Measurements from ENCODE around the gene CTXND2.

DNA sequence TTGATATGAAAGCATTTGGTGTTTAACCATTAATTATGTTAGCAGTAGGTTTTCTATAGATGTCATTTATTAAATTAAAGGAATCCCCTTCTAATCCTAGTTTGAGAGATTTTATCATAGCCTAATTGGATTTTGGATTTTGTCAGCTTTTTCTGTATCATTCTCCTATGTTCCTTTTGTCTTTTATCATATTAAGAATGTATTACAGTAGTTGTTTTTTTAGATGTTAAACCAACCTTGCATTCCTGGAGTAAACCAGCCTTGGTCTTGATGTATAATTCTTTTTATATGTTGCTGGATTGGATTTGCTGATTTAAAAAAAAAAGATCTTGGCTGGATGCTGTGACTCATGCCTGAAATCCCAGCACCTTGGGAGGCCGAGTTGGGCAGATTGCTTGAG lies 44.8 kb downstream of the CTXND2 start:
- TF ChIP-seq, protein P1, sequence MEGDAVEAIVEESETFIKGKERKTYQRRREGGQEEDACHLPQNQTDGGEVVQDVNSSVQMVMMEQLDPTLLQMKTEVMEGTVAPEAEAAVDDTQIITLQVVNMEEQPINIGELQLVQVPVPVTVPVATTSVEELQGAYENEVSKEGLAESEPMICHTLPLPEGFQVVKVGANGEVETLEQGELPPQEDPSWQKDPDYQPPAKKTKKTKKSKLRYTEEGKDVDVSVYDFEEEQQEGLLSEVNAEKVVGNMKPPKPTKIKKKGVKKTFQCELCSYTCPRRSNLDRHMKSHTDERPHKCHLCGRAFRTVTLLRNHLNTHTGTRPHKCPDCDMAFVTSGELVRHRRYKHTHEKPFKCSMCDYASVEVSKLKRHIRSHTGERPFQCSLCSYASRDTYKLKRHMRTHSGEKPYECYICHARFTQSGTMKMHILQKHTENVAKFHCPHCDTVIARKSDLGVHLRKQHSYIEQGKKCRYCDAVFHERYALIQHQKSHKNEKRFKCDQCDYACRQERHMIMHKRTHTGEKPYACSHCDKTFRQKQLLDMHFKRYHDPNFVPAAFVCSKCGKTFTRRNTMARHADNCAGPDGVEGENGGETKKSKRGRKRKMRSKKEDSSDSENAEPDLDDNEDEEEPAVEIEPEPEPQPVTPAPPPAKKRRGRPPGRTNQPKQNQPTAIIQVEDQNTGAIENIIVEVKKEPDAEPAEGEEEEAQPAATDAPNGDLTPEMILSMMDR (IDR thresholded peaks at IDR 0.05; ENCODE audit: low read depth, low read length, poor library complexity, severe bottlenecking), result no peak
- no peak for TF ChIP-seq EZH2phosphoT487 (IDR thresholded peaks at IDR 0.05; ENCODE audit: borderline replicate concordance, low read length)
